GM18868 (cell line): ENCODE results near the gene ATG16L1.

Experiments
- ATAC-seq: cut with Tn5 transposase; IDR thresholded peaks from one replicate; pipeline ENCODE4 v1.9.1; 2021; ENCODE audit warnings: mild to moderate bottlenecking, moderate library complexity; ENCODE audit not compliant: unreplicated experiment

The ATG16L1 gene

GRCh38 chr2:233287871-233288270 is 36.4 kb downstream of the ATG16L1 start:
- no peak for ATAC-seq

GRCh38 chr2:233288663-233289062 is 37.2 kb downstream of the ATG16L1 start:
- ATAC-seq, result no peak

- no peak for ATAC-seq
These were observed 38.2 kb downstream of the ATG16L1 start for GRCh38 chr2:233289648-233290047.

- no peak for ATAC-seq
These were observed 38.8 kb downstream of the ATG16L1 start for GRCh38 chr2:233290051-233290845.

GRCh38 chr2:233295891-233296290 is 44.4 kb downstream of the ATG16L1 start:
- ATAC-seq, result no peak

- ATAC-seq, result no peak
These were observed 45.6 kb downstream of the ATG16L1 start for GRCh38 chr2:233297076-233297475.

- ATAC-seq, result no peak
These were observed 48.9 kb downstream of the ATG16L1 start for GRCh38 chr2:233300401-233300800.

- ATAC-seq, result no peak
These were observed 49.8 kb downstream of the ATG16L1 start for GRCh38 chr2:233301248-233301647.

GRCh38 chr2:233301811-233302210 is 50.3 kb downstream of the ATG16L1 start:
- ATAC-seq, result no peak

GRCh38 chr2:233303252-233303651 is 51.8 kb downstream of the ATG16L1 start:
- no peak for ATAC-seq

GRCh38 chr2:233307565-233307964 is 56.1 kb downstream of the ATG16L1 start, which contains the start of gene SAG:
Gene SAG (plus strand): TSS chr2:233307816. CDS start chr2:233309190, 1,374 bp downstream.
- no peak for ATAC-seq

- no peak for ATAC-seq
These were observed 59.9 kb downstream of the ATG16L1 start for GRCh38 chr2:233311241-233311926.

GRCh38 chr2:233312874-233313273 is 61.4 kb downstream of the ATG16L1 start:
- ATAC-seq, result no peak

- ATAC-seq, result no peak
These were observed 62.9 kb downstream of the ATG16L1 start for GRCh38 chr2:233314180-233314925.

GRCh38 chr2:233317196-233317943 is 65.9 kb downstream of the ATG16L1 start:
- no peak for ATAC-seq

- ATAC-seq, result no peak
These were observed 67.8 kb downstream of the ATG16L1 start for GRCh38 chr2:233319256-233319655.

GRCh38 chr2:233320470-233320869 is 69.0 kb downstream of the ATG16L1 start:
- ATAC-seq, result no peak

- ATAC-seq, result no peak
These were observed 69.7 kb downstream of the ATG16L1 start for GRCh38 chr2:233321166-233321565.

- ATAC-seq, result no peak
These were observed 72.4 kb downstream of the ATG16L1 start for GRCh38 chr2:233323851-233324250.

- ATAC-seq, result no peak
These were observed 73.8 kb downstream of the ATG16L1 start for GRCh38 chr2:233325256-233325655.

GRCh38 chr2:233325814-233326213 is 74.3 kb downstream of the ATG16L1 start:
- no peak for ATAC-seq
